HG03439 (cell line): ENCODE measurements around the gene MRGPRG.

Source experiments
- ATAC-seq: cut with Tn5 transposase; IDR thresholded peaks from one replicate; pipeline ENCODE4 v1.9.1; 2021; ENCODE audit warnings: mild to moderate bottlenecking, moderate library complexity; ENCODE audit not compliant: unreplicated experiment

MRGPRG gene

GRCh38 chr11:3225826-3226750, 7.5 kb upstream of the MRGPRG start:
- ATAC-seq, result no peak

- ATAC-seq, result no peak
Measured at GRCh38 chr11:3225159-3225758, 6.6 kb upstream of the MRGPRG start.

- ATAC-seq, result no peak
Measured at GRCh38 chr11:3224401-3225057, 5.9 kb upstream of the MRGPRG start.

- no peak for ATAC-seq
Measured at GRCh38 chr11:3223932-3224381, 5.3 kb upstream of the MRGPRG start.

GRCh38 chr11:3222941-3223915, 4.6 kb upstream of the MRGPRG start:
- no peak for ATAC-seq

GRCh38 chr11:3222003-3222855, 3.6 kb upstream of the MRGPRG start:
- ATAC-seq, result no peak

- no peak for ATAC-seq
Measured at GRCh38 chr11:3221408-3222002, 2.9 kb upstream of the MRGPRG start.

GRCh38 chr11:3220521-3221407, 2.2 kb upstream of the MRGPRG start:
- ATAC-seq, result no peak

- no peak for ATAC-seq
Measured at GRCh38 chr11:3220101-3220500, 1.5 kb upstream of the MRGPRG start.

GRCh38 chr11:3219281-3219892, 774 bp upstream of the MRGPRG start:
- ATAC-seq, result no peak

GRCh38 chr11:3217818-3218482, 663 bp downstream of the MRGPRG start:
- no peak for ATAC-seq

GRCh38 chr11:3216027-3216525, 2.5 kb downstream of the MRGPRG start:
- ATAC-seq, result no peak

- ATAC-seq, result no peak
Measured at GRCh38 chr11:3215346-3216026, 3.1 kb downstream of the MRGPRG start.

GRCh38 chr11:3214420-3214699, 4.3 kb downstream of the MRGPRG start:
- ATAC-seq, result no peak

- ATAC-seq, result no peak
Measured at GRCh38 chr11:3213659-3214419, 4.8 kb downstream of the MRGPRG start.

GRCh38 chr11:3208272-3208671, 10.3 kb downstream of the MRGPRG start:
- ATAC-seq, result no peak
